HG03469 (cell line): ENCODE data around the gene G6PC2.
"Not testable (repeated sequence)": the region's sequence is repeated elsewhere in the genome, so short reads cannot be mapped to it uniquely, and the experiment has no call there.

ENCODE experiments used
- ATAC-seq: cut with Tn5 transposase; IDR thresholded peaks from one replicate; pipeline ENCODE4 v1.9.1; 2021; ENCODE audit warnings: mild to moderate bottlenecking, moderate library complexity, moderate number of reproducible peaks; ENCODE audit not compliant: unreplicated experiment

G6PC2 gene

GRCh38 chr2:168903888-168904287, 2.8 kb downstream of the G6PC2 start:
- no peak for ATAC-seq

DNA sequence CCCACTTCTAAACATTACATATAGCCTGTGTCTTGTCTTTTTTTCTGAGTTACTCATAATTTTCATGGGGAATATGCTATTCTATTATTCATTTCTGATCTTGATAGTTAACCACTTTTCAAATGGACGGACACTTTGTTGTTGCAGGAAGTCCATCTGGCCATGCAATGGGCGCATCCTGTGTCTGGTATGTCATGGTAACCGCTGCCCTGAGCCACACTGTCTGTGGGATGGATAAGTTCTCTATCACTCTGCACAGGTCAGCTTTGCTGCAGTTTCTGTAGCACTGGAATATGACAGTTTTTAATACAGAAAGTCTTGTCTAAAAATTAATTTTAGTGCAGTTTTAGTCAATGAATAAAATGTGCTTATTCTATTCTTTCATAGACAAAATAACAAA, 3.3 kb downstream of the G6PC2 start:
- no peak for ATAC-seq

GRCh38 chr2:168907940-168908662, 7.0 kb downstream of the G6PC2 start:
- no peak for ATAC-seq

DNA sequence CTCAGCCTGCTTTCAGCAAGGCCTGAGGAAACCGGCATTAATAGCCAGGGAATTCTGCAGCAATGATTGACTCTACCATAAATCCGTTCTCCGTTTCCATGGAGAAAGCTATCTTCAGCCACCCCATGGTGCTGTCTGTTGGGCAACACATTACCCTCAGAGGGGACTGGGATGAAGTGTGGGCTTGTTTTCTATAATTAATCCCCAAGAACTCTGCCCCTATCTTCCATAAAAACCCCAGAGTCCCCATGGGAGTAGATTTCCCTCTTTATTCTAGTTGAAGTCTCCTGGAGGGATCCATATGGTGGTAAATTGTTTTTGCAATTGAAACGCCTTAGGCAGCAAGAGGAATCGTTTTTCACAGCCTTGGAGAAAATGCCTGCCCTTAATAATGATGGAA, 9.2 kb downstream of the G6PC2 start:
- ATAC-seq = no peak

GRCh38 chr2:168912466-168912865, 11.4 kb downstream of the G6PC2 start:
- no peak for ATAC-seq

DNA sequence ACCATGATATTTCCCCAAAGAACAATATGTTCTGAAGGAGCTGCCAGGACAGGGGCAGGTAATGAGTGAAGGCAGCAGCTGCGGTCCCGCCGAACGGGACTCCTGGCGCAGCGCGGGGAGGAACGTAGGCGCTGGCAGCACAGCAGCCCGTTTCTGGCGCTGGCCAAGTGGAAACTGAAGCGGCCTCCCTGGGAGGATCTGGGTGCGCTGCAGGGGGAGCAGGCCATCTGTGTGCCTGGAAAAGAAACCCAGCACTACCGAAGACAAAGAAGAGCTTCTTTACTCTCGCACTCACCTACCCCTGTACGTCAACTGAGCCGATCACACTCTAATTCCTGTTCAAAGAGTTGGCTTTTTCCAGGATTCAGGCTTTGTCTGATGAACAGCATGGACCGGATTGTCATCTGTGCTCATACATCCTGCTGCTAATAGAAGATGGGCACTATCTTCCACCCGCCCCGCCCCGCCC, 11.8 kb downstream of the G6PC2 start:
- no peak for ATAC-seq

- no peak for ATAC-seq
Observed at GRCh38 chr2:168913495-168913894, 12.4 kb downstream of the G6PC2 start.

DNA sequence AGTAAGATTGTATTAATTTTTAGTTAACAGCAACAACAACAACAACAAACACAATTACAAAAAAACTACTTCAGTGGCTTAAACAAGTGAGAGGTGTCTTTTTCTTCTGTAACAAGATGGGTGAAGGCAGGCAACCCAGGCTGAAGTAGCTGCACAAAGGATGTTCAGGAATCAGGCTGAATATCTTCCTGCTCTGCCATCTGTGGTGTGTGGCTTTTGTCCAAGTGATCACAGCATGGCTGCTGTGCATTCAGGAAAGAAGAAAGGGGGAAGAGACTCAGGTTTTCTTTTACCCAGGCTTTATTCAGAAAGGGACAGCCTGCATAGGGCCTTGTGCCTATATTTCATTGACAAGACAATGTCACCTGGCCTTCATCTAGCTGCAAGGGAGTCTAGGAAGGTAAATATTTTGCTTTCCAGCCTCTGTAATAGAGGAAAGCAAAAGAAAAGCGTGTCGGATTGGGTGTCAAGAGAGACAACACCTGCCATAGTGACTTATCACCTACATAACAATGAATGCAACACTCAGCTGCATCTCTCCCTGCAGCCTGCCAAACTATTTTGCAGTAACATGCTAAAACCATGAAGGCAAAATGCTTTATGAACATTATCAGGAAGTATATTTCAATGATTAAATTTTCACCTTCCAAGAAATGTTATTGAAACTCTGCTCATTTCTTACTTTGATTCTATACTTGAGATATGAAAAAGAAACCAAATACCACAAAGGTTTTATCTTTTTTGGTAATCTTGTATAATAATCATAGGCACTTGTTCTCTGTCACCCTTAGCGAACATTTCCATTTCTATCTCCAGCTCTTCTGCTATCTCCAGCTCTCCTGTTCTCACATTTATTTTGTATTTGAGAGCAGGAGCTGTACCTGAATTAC, 14.6 kb downstream of the G6PC2 start:
- no peak for ATAC-seq

DNA sequence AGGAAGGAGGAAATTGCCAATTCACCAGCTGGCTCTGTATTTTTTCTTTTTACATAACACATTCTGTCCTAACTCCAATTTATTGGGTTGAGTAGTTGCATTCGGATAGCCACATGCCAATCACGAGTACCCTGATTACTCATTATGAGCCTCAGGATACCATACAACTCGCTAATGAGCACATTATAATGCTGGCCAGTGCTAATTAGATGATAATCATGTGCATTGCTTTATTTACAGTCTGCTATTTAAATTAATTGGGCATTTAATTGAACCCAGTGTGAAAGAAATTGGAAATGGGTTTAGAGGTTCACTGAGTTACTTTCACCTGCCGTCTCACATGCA, 15.2 kb downstream of the G6PC2 start:
- ATAC-seq = no peak

- no peak for ATAC-seq
Observed at GRCh38 chr2:168920504-168921157, 19.5 kb downstream of the G6PC2 start.

- no peak for ATAC-seq
Observed at GRCh38 chr2:168926621-168927386, 25.7 kb downstream of the G6PC2 start.

GRCh38 chr2:168928113-168928831, 27.2 kb downstream of the G6PC2 start:
- ATAC-seq = no peak

DNA sequence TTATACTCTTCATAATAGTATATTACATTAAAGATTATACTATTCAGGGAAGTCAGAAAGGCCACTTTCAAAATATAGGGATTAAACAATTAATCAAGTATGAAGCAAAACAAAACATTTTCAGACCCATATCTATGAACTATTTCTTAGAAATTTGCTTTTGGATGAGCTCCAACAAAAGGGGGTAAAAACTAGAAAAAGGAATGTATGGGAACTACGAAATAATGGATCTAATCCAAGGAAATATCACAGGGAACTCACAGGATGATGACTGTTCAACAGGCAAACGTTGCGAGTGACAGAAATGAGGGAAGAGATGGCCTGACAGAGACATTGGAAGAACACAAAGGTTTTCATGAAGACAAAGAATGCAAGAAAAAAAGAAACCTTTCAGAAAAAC, 27.9 kb downstream of the G6PC2 start:
- no peak for ATAC-seq

DNA sequence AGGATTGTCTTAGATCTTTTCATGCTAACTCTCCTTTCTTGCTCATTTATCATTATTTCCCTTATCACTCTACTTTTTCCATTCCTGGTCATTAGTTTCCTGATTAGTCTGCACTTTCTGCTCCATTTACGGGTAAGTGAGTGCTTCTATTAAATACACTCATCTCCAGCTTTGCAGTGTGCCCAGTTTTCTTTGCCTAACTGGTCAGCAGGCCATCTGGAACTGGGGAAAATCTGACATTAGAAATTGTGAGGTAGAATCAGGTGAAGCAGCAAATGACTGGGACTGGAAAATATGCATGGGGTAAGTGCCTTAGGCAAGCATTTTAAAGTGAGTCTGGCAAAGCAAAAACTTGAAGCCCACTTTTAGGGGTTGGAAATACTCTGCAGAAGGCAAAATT, 29.2 kb downstream of the G6PC2 start:
- ATAC-seq = no peak

DNA sequence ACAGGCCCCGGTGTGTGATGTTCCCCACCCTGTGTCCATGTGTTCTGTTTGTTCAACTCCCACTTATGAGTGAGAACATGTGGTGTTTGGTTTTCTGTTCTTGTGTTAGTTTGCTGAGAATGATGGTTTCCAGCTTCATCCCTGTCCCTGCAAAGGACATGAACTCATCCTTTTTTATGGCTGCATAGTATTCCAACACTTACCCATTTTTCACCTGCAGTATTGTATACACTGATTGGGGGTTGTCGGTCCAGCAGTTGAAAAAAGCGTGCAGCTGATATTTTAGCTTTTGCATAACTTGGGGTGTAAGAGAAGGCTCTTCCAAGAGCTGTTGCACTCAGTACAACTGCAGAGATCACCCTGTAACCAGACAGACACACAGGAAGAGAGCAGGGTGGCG, 31.1 kb downstream of the G6PC2 start:
- ATAC-seq = not testable (repeated sequence)

- ATAC-seq = no peak
Observed at GRCh38 chr2:168934826-168935225, 33.7 kb downstream of the G6PC2 start.

DNA sequence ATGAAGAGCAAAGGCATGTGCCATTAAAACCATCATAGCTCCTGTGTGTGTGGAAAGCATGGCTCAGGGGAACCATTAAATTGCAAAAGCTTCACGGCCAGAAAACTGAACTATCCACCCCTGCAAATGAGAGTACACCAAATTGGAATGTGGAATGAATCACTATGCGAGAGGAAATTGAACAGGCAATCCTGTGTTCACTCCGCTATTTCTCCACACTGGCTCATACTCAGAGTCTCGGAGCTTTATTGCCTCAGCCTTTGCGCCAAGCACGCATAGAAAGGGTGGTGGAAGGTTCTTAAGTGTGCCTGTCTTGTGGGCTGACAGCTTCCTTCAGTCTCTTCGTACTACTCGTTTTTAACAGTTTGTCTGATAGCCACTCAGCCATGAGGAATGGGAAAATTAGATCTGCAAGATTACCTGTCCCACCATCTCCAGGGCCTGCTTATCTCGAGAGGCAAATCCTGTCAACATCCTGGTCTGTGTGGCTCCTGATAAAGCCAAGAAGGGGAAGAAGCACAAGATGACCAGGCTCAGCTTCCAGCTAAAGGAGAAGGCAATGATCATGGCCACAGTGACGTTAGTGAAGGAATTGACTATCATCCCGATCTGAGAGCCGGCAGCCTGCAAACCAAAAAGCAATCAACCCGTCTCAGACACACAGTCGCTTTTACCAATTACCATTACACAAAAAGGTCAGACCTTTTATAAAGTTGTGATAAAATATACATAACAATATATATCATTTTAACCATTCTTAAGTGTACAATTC, 34.9 kb downstream of the G6PC2 start:
- ATAC-seq = no peak

- no peak for ATAC-seq
Observed at GRCh38 chr2:168939061-168939460, 38.0 kb downstream of the G6PC2 start.

- peak; percentile 60 for ATAC-seq
Observed at GRCh38 chr2:168939918-168940317, 38.8 kb downstream of the G6PC2 start.

DNA sequence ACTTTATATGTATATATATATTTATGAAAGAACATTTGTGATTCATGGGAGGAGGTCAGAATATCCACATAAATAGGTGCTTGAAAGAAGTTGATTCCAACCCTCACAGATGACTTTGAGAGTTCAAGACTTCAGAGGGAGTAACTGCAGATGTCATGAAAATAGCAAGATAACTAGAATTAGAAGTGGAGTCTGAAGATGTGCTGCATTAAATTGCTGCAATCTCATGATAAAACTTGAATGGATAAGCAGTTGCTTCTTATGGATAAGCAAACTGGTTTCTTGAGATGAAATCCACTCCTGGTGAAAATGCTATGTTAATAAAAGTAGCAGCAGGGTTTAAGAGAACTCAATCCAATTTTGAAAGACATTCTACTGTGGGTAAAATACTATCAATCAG, 40.2 kb downstream of the G6PC2 start:
- no peak for ATAC-seq
